T-cell (primary cell): Measurements from ENCODE around the gene TOP2B. TPM values are rescaled to one million over a fixed set of nuclear protein-coding genes. Genes with fewer than 3 reads are reported as not detected.

ENCODE experiments used
- ATAC-seq, 4 experiments: fragments of 200-7000 bp in 3 of 4; fragments of 150-1000 bp in 1 of 4; cut with Tn5 transposase; replicated peaks in 1 of 4; 1 replicate in 3 of 4; 2 replicates in 1 of 4; pipeline ENCODE4 v1.10.0; 2021; ENCODE audit warnings: moderate library complexity in 3 of 4, mild to moderate bottlenecking in 2 of 4, moderate number of reproducible peaks in 1 of 4
- CTCF ChIA-PET, 2 donors: fragments of 300-600 bp; sonication (Branson Sonifier 250); formaldehyde crosslinking; loops; one replicate each; lab custom pipeline; 2022; ENCODE audit warnings: antibody characterized with exemption in 2 of 2; lab: Charles Lee
- POLR2A ChIA-PET, 2 donors: fragments of 300-600 bp; sonication (Branson Sonifier 250); formaldehyde crosslinking; loops; one replicate each; lab custom pipeline; 2022; ENCODE audit warnings: antibody characterized with exemption in 2 of 2; lab: Charles Lee
- DNase-seq, 35 experiments: peaks; one replicate each; pipeline versions ENCODE4 v3.0.0 to v3.0.0-alpha.2; 2013 to 2023
- H3K27ac ChIP-seq: one replicate; pipeline ENCODE4 v1.5.1; 2013; ENCODE audit warnings: low read length
- H3K27me3 ChIP-seq, 2 experiments: replicated peaks in 1 of 2; 1 replicate in 1 of 2; 2 replicates in 1 of 2; pipeline versions ENCODE4 v1.6.1 to v1.7.0; 2013; ENCODE audit warnings: low read length in 1 of 2, mixed read lengths in 1 of 2; ENCODE audit not compliant: control insufficient read depth in 2 of 2, insufficient read depth in 2 of 2; ENCODE audit errors: extremely low read depth in 1 of 2
- H3K36me3 ChIP-seq, 2 donors: 1 replicate in 1 of 2; 2 replicates in 1 of 2; pipeline versions ENCODE4 v1.6.1 to v1.7.0; 2013; ENCODE audit warnings: low read length in 1 of 2; ENCODE audit not compliant: control insufficient read depth in 2 of 2, insufficient read depth in 1 of 2; ENCODE audit errors: extremely low read depth in 1 of 2
- H3K4me1 ChIP-seq, 2 experiments: 1 replicate in 1 of 2; 2 replicates in 1 of 2; pipeline versions ENCODE4 v1.6.1 to v1.7.0; 2013; ENCODE audit warnings: low read length in 2 of 2, mixed read lengths in 1 of 2; ENCODE audit not compliant: insufficient read depth in 2 of 2, control insufficient read depth in 1 of 2; ENCODE audit errors: extremely low read depth in 1 of 2
- H3K4me3 ChIP-seq, 2 donors: 1 replicate in 1 of 2; 2 replicates in 1 of 2; pipeline versions ENCODE4 v1.5.1 to v1.7.0; 2013; ENCODE audit warnings: mild to moderate bottlenecking in 2 of 2, low read length in 1 of 2, moderate library complexity in 1 of 2; ENCODE audit not compliant: control insufficient read depth in 1 of 2; ENCODE audit errors: extremely low read depth in 1 of 2
- H3K9me3 ChIP-seq: 2 replicates; pipeline ENCODE4 v1.7.0; 2013
- H3K27ac Mint-ChIP-seq, 2 donors: one replicate each; pipeline ENCODE4 v1.8.0; 2020 to 2021; ENCODE audit warnings: mild to moderate bottlenecking in 2 of 2, mixed read lengths in 2 of 2
- H3K27me3 Mint-ChIP-seq, 2 donors: one replicate each; pipeline ENCODE4 v1.8.0; 2021 to 2022; ENCODE audit warnings: mixed read lengths in 2 of 2
- H3K36me3 Mint-ChIP-seq: one replicate; pipeline ENCODE4 v1.8.0; 2021; ENCODE audit warnings: mixed read lengths
- H3K4me1 Mint-ChIP-seq, 3 donors: one replicate each; pipeline ENCODE4 v1.8.0; 2020 to 2022; ENCODE audit warnings: mixed read lengths in 3 of 3, mild to moderate bottlenecking in 1 of 3
- H3K4me3 Mint-ChIP-seq, 3 donors: one replicate each; pipeline ENCODE4 v1.8.0; 2020 to 2022; ENCODE audit warnings: mild to moderate bottlenecking in 3 of 3, mixed read lengths in 3 of 3, moderate library complexity in 3 of 3
- H3K9me3 Mint-ChIP-seq, 3 donors: one replicate each; pipeline ENCODE4 v1.8.0; 2020 to 2022; ENCODE audit warnings: mixed read lengths in 3 of 3
- WGBS: methylation state at CpG from one replicate; pipeline ENCODE4 v1.1.5; 2013; ENCODE audit warnings: missing lambda C conversion rate; ENCODE audit not compliant: insufficient coverage; 5-methylcytosine and 5-hydroxymethylcytosine counted together
- total RNA-seq, 35 experiments: library from RNA in 6 of 35; stranded (reverse) in 6 of 35; fragments of 120-200 nt in 1 of 35; gene quantifications; one replicate each; pipeline versions ENCODE4 v1.2.1 to v1.2.4 and lab custom pipeline; 2013 to 2026

Gene TOP2B
- total RNA-seq, 5 donors from 2014 or later (not counting 1 experiment from before 2014, with no cell fraction given): 121 to 138 (median 130) TPM

GRCh38 chr3:25679166-25679565 lies 14.5 kb upstream of the TOP2B start:
- no peaks in the 10 kb centered on the region for H3K9me3 Mint-ChIP-seq
- ChIA-PET CTCF (no interaction called here), POLR2A (no interaction called here)

GRCh38 chr3:25678581-25678980 lies 13.9 kb upstream of the TOP2B start:
- ChIA-PET CTCF (no interaction called here), POLR2A (no interaction called here)
- H3K4me3 Mint-ChIP-seq: no peak overlapping the region
- ATAC-seq (no peak), DNase-seq (no peak)
- H3K9me3 Mint-ChIP-seq: no peaks in the 10 kb centered on the region
- H3K9me3 ChIP-seq: no peaks in the 10 kb centered on the region
- no peak overlapping the region for H3K27ac Mint-ChIP-seq
- no peaks in the 10 kb centered on the region for H3K27me3 Mint-ChIP-seq
- H3K4me3 ChIP-seq: no peak overlapping the region
- H3K36me3 ChIP-seq: no peaks in the 10 kb centered on the region
- H3K4me1 ChIP-seq: no peaks in the 10 kb centered on the region
- H3K27ac ChIP-seq: no peak overlapping the region
- H3K4me1 Mint-ChIP-seq: no peaks in the 10 kb centered on the region
- no peaks in the 10 kb centered on the region for H3K36me3 Mint-ChIP-seq
- H3K27me3 ChIP-seq: peaks cover 0 to 12% of the 10 kb centered on the region in 2 experiments

More at GRCh38 chr3:25679166-25679565, 14.5 kb upstream of the TOP2B start:
- DNase-seq (no peak), ATAC-seq (no peak)
- H3K27me3 Mint-ChIP-seq: no peaks in the 10 kb centered on the region
- H3K27ac Mint-ChIP-seq: no peak overlapping the region
- no peaks in the 10 kb centered on the region for H3K36me3 Mint-ChIP-seq
- WGBS: no CpG with 5 or more reads among the region's 2 CpGs
- no peak overlapping the region for H3K27ac ChIP-seq
- H3K36me3 ChIP-seq: no peaks in the 10 kb centered on the region
- H3K4me3 Mint-ChIP-seq: no peak overlapping the region
- H3K4me1 ChIP-seq: no peaks in the 10 kb centered on the region
- H3K9me3 ChIP-seq: no peaks in the 10 kb centered on the region
- H3K27me3 ChIP-seq: peaks cover 0 to 6% of the 10 kb centered on the region in 2 experiments
- no peak overlapping the region for H3K4me3 ChIP-seq
- no peaks in the 10 kb centered on the region for H3K4me1 Mint-ChIP-seq

GRCh38 chr3:25677121-25677520 lies 12.4 kb upstream of the TOP2B start:
- no peaks in the 10 kb centered on the region for H3K4me1 Mint-ChIP-seq
- H3K9me3 Mint-ChIP-seq: no peaks in the 10 kb centered on the region
- H3K27me3 ChIP-seq: peaks cover 0 to 15% of the 10 kb centered on the region in 2 experiments
- 100% methylated on average over 1 of the region's 2 CpGs for WGBS
- H3K4me3 Mint-ChIP-seq: no peak overlapping the region
- no peak overlapping the region for H3K27ac Mint-ChIP-seq
- H3K36me3 Mint-ChIP-seq: no peaks in the 10 kb centered on the region
- no peaks in the 10 kb centered on the region for H3K4me1 ChIP-seq
- ChIA-PET CTCF (interaction anchor here in 1 of 2 donors (0.6 kb wide), 1 partner anchor 9 kb away, joined by 6 read pairs; no protein-coding TSS in a partner anchor), POLR2A (no interaction called here)
- DNase-seq (no peak), ATAC-seq (no peak)
- no peaks in the 10 kb centered on the region for H3K9me3 ChIP-seq
- no peaks in the 10 kb centered on the region for H3K36me3 ChIP-seq
- no peaks in the 10 kb centered on the region for H3K27me3 Mint-ChIP-seq
- H3K27ac ChIP-seq: no peak overlapping the region
- H3K4me3 ChIP-seq: no peak overlapping the region

GRCh38 chr3:25674670-25675069 lies 10.0 kb upstream of the TOP2B start:
- ChIA-PET CTCF (interaction anchor here in 1 of 2 donors (0.6 kb wide), 1 partner anchor 23 kb away, joined by 4 read pairs; no protein-coding TSS in a partner anchor), POLR2A (no interaction called here)
- Histone ChIP-seq H3K9me3 (no peaks in the 10 kb centered on the region), H3K27me3 (peaks cover 0 to 15% of the 10 kb centered on the region in 2 experiments), H3K4me3 (no peak overlapping the region), H3K4me1 (no peaks in the 10 kb centered on the region), H3K36me3 (no peaks in the 10 kb centered on the region), H3K27ac (no peak overlapping the region)
- H3K4me3 Mint-ChIP-seq: no peak overlapping the region
- H3K36me3 Mint-ChIP-seq: no peaks in the 10 kb centered on the region
- no peaks in the 10 kb centered on the region for H3K27me3 Mint-ChIP-seq
- ATAC-seq: no peak
- WGBS: 83% methylated on average over 1 of the region's 2 CpGs
- H3K4me1 Mint-ChIP-seq: peaks cover 0 to 7% (median 2%) of the 10 kb centered on the region in 3 donors
- no peaks in the 10 kb centered on the region for H3K9me3 Mint-ChIP-seq
- DNase-seq: no peak
- H3K27ac Mint-ChIP-seq: no peak overlapping the region

GRCh38 chr3:25673738-25674298 lies 9.1 kb upstream of the TOP2B start:
- H3K27me3 Mint-ChIP-seq: no peaks in the 10 kb centered on the region
- no peaks in the 10 kb centered on the region for H3K36me3 Mint-ChIP-seq
- POLR2A ChIA-PET: no interaction called here
- WGBS: 91% methylated on average over 6 of the region's 8 CpGs
- H3K9me3 ChIP-seq: no peaks in the 10 kb centered on the region
- no peaks in the 10 kb centered on the region for H3K9me3 Mint-ChIP-seq
- H3K4me3 Mint-ChIP-seq: no peak overlapping the region
- no peak for DNase-seq
- peaks cover 0 to 15% of the 10 kb centered on the region in 2 experiments for H3K27me3 ChIP-seq
- H3K27ac Mint-ChIP-seq: no peak overlapping the region
- H3K4me3 ChIP-seq: no peak overlapping the region
- CTCF ChIA-PET: no interaction called here
- no peaks in the 10 kb centered on the region for H3K36me3 ChIP-seq
- H3K27ac ChIP-seq: no peak overlapping the region
- peaks cover 0 to 7% (median 2%) of the 10 kb centered on the region in 3 donors for H3K4me1 Mint-ChIP-seq
- ATAC-seq: no peak
- no peaks in the 10 kb centered on the region for H3K4me1 ChIP-seq

GRCh38 chr3:25665315-25666280 lies 891 bp upstream of the TOP2B start:
- Histone ChIP-seq H3K4me3 (peak overlapping the region; percentile 85 to 90), H3K27ac (peak overlapping the region; percentile 89), H3K4me1 (peaks cover 14 to 27% of the 10 kb centered on the region in 2 experiments), H3K9me3 (no peaks in the 10 kb centered on the region), H3K36me3 (no peaks in the 10 kb centered on the region), H3K27me3 (no peaks in the 10 kb centered on the region)
- Mint-ChIP-seq H3K27me3 (no peaks in the 10 kb centered on the region), H3K27ac (peak overlapping the region; percentile 99), H3K9me3 (no peaks in the 10 kb centered on the region), H3K4me1 (peaks cover 40 to 56% (median 45%) of the 10 kb centered on the region in 3 donors), H3K4me3 (peak overlapping the region; percentile 90 to 99 (median 98)), H3K36me3 (no peaks in the 10 kb centered on the region)
- ATAC-seq (peak in 1 of 4 experiments; percentile 1), DNase-seq (peak in 13 of 35 experiments; percentile 4 to 46 (median 17))
- CTCF ChIA-PET: interaction anchor here in 1 of 2 donors (0.7 to 1.5 kb wide), 5 partner anchors 17 to 192 kb away, joined by 3 to 7 read pairs (median 3); partner anchors contain the start of gene NGLY1
- POLR2A ChIA-PET: interaction anchor here in 1 of 2 donors (0.5 to 1.0 kb wide), 2 partner anchors 8 to 15 kb away, joined by 3 read pairs; no protein-coding TSS in a partner anchor
- WGBS: 12% methylated on average over 5 of the region's 14 CpGs
